Measurements from ENCODE around the gene PLD1.

GRCh38 chr3:171768986-171769385, 41.3 kb downstream of the PLD1 start:
- TF ChIP-seq, protein P1, sequence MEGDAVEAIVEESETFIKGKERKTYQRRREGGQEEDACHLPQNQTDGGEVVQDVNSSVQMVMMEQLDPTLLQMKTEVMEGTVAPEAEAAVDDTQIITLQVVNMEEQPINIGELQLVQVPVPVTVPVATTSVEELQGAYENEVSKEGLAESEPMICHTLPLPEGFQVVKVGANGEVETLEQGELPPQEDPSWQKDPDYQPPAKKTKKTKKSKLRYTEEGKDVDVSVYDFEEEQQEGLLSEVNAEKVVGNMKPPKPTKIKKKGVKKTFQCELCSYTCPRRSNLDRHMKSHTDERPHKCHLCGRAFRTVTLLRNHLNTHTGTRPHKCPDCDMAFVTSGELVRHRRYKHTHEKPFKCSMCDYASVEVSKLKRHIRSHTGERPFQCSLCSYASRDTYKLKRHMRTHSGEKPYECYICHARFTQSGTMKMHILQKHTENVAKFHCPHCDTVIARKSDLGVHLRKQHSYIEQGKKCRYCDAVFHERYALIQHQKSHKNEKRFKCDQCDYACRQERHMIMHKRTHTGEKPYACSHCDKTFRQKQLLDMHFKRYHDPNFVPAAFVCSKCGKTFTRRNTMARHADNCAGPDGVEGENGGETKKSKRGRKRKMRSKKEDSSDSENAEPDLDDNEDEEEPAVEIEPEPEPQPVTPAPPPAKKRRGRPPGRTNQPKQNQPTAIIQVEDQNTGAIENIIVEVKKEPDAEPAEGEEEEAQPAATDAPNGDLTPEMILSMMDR (IDR thresholded peaks at IDR 0.05; ENCODE audit: insufficient read depth, low read length): no peak
- TF ChIP-seq, protein P2, sequence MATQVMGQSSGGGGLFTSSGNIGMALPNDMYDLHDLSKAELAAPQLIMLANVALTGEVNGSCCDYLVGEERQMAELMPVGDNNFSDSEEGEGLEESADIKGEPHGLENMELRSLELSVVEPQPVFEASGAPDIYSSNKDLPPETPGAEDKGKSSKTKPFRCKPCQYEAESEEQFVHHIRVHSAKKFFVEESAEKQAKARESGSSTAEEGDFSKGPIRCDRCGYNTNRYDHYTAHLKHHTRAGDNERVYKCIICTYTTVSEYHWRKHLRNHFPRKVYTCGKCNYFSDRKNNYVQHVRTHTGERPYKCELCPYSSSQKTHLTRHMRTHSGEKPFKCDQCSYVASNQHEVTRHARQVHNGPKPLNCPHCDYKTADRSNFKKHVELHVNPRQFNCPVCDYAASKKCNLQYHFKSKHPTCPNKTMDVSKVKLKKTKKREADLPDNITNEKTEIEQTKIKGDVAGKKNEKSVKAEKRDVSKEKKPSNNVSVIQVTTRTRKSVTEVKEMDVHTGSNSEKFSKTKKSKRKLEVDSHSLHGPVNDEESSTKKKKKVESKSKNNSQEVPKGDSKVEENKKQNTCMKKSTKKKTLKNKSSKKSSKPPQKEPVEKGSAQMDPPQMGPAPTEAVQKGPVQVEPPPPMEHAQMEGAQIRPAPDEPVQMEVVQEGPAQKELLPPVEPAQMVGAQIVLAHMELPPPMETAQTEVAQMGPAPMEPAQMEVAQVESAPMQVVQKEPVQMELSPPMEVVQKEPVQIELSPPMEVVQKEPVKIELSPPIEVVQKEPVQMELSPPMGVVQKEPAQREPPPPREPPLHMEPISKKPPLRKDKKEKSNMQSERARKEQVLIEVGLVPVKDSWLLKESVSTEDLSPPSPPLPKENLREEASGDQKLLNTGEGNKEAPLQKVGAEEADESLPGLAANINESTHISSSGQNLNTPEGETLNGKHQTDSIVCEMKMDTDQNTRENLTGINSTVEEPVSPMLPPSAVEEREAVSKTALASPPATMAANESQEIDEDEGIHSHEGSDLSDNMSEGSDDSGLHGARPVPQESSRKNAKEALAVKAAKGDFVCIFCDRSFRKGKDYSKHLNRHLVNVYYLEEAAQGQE (IDR thresholded peaks at IDR 0.05; ENCODE audit: insufficient replicate concordance, low read depth): no peak
- TF ChIP-seq GABPA (IDR thresholded peaks at IDR 0.05; ENCODE audit: low read depth): no peak

Measured in HL-60 (cell line).